Hepatocyte (in vitro differentiated cells): Measurements from ENCODE around the gene FRAS1.

Experiments used
- EZH2 ChIP-seq: fragments of 200-600 bp; sonication (generic); IDR thresholded peaks from 2 replicates; pipeline ENCODE4 v1.6.1; 2016; ENCODE audit warnings: antibody characterized with exemption, mild to moderate bottlenecking, borderline replicate concordance
- EZH2phosphoT487 ChIP-seq: fragments of 200-600 bp; sonication (generic); IDR thresholded peaks from one replicate; pipeline ENCODE4 v1.6.1; 2018; ENCODE audit warnings: antibody characterized with exemption, mild to moderate bottlenecking, low read depth, moderate library complexity; ENCODE audit not compliant: unreplicated experiment, severe bottlenecking
- TF ChIP-seq, protein P1 (sequence below): fragments of 200-600 bp; sonication (generic); IDR thresholded peaks from 2 replicates; pipeline ENCODE4 v1.5.1; 2016; ENCODE audit warnings: antibody characterized with exemption, mild to moderate bottlenecking; ENCODE audit not compliant: poor library complexity

DNA sequence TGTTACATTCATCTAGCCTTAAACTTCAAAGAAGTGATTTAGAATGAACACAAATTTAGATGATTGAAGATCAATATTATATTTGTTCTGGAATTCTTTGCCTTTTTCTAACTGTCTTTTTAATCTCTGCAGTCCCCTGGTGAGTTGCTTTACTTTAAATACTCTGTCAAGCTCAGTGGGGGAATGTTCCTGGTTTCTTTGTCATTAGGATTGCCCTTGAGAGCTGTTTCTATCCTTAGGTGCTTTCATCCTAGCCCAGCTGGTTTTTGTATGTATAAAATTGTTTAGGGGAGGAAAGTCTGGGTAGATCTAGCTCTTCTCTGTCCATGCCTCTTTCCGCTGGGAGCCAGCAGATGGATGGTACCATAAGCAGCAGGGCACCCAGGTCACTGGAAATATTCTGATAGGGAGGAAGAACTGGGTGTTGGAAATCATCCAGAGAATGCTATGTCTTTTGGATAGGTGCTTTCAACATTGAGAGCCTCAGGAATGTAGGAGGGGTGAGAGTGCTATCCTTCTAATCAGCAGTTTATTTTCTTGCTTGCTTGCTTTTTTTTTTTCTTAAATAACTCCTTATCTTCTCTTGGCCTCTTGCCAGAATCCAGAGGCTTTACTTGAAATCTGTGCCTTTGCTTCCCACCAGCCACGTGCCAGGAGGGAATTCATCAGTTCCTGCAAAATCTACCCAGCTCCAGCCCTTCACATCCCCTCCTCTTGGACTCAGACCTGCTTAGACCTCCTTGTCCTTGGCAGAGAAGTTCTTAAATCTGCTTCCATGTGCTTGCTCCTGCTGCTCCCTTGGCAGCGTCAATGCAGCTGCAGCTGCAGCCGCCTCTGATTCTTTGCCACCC, 279.2 kb downstream of the FRAS1 start:
- TF ChIP-seq, protein P1, sequence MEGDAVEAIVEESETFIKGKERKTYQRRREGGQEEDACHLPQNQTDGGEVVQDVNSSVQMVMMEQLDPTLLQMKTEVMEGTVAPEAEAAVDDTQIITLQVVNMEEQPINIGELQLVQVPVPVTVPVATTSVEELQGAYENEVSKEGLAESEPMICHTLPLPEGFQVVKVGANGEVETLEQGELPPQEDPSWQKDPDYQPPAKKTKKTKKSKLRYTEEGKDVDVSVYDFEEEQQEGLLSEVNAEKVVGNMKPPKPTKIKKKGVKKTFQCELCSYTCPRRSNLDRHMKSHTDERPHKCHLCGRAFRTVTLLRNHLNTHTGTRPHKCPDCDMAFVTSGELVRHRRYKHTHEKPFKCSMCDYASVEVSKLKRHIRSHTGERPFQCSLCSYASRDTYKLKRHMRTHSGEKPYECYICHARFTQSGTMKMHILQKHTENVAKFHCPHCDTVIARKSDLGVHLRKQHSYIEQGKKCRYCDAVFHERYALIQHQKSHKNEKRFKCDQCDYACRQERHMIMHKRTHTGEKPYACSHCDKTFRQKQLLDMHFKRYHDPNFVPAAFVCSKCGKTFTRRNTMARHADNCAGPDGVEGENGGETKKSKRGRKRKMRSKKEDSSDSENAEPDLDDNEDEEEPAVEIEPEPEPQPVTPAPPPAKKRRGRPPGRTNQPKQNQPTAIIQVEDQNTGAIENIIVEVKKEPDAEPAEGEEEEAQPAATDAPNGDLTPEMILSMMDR = no peak
- TF ChIP-seq EZH2 (no peak), EZH2phosphoT487 (no peak)
